Measurements from ENCODE around the gene TTLL11. TPM values are rescaled to one million over a fixed set of nuclear protein-coding genes. Genes with fewer than 3 reads are reported as not detected.

Gene TTLL11
- total RNA-seq, 1 donor from 2014 or later, result 0.75 TPM

DNA sequence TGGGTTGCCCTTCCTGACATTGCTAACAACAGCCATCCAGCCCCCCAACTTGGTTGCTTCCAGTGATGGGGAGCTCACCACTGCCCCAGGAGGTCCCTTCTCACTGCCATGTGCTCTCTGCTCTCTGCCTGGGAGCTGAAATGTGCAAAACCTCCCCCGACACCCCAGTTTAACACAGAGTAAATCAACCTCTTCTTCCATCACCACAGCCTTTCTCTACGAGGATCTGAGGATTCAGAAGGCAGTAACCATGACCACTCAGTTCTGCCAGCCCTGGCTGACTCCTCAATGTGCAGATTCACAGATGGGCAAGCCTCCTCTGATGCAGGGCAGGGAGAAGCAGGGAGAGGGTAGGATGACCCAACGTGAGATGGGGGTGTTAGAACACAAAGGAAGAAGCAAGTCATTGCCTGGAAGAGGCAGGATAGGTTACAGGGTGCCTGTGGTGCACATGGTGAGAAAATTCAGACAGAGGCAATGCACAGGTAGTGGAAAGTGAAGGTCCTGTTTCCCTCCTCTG lies 256.7 kb downstream of the TTLL11 start:
- Histone ChIP-seq H3K4me3 (no peak overlapping the region), H3K4me1 (no peaks in the 10 kb centered on the region), H3F3A (ENCODE audit: low read depth) (no peaks in the 10 kb centered on the region), H3K36me3 (no peaks in the 10 kb centered on the region), H2AFZ (replicated peaks) (no peak overlapping the region), H3K79me2 (ENCODE audit: low read depth) (no peaks in the 10 kb centered on the region), H3K9me3 (ENCODE audit: low read depth) (no peaks in the 10 kb centered on the region), H3K9ac (no peak overlapping the region), H3K27ac (no peak overlapping the region), H4K20me1 (ENCODE audit: low read depth) (no peaks in the 10 kb centered on the region), H3K27me3 (no peaks in the 10 kb centered on the region), H3K4me2 (no peak overlapping the region)
- H3K27ac Mint-ChIP-seq, result no peak overlapping the region
- H3K36me3 Mint-ChIP-seq, result no peaks in the 10 kb centered on the region
- no peak for DNase-seq (ENCODE audit: low spot score)
- H3K4me1 Mint-ChIP-seq, result no peaks in the 10 kb centered on the region
- TF ChIP-seq EZH2 (IDR thresholded peaks at IDR 0.05) (no peak), EZH2phosphoT487 (IDR thresholded peaks at IDR 0.05) (no peak)
- TF ChIP-seq, protein P1, sequence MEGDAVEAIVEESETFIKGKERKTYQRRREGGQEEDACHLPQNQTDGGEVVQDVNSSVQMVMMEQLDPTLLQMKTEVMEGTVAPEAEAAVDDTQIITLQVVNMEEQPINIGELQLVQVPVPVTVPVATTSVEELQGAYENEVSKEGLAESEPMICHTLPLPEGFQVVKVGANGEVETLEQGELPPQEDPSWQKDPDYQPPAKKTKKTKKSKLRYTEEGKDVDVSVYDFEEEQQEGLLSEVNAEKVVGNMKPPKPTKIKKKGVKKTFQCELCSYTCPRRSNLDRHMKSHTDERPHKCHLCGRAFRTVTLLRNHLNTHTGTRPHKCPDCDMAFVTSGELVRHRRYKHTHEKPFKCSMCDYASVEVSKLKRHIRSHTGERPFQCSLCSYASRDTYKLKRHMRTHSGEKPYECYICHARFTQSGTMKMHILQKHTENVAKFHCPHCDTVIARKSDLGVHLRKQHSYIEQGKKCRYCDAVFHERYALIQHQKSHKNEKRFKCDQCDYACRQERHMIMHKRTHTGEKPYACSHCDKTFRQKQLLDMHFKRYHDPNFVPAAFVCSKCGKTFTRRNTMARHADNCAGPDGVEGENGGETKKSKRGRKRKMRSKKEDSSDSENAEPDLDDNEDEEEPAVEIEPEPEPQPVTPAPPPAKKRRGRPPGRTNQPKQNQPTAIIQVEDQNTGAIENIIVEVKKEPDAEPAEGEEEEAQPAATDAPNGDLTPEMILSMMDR (IDR thresholded peaks at IDR 0.05), result no peak
- H3K4me3 Mint-ChIP-seq, result no peak overlapping the region
- H3K27me3 Mint-ChIP-seq (ENCODE audit: insufficient read depth, low read depth), result peaks cover 11% of the 10 kb centered on the region
- H3K9me3 Mint-ChIP-seq, result no peaks in the 10 kb centered on the region

DNA sequence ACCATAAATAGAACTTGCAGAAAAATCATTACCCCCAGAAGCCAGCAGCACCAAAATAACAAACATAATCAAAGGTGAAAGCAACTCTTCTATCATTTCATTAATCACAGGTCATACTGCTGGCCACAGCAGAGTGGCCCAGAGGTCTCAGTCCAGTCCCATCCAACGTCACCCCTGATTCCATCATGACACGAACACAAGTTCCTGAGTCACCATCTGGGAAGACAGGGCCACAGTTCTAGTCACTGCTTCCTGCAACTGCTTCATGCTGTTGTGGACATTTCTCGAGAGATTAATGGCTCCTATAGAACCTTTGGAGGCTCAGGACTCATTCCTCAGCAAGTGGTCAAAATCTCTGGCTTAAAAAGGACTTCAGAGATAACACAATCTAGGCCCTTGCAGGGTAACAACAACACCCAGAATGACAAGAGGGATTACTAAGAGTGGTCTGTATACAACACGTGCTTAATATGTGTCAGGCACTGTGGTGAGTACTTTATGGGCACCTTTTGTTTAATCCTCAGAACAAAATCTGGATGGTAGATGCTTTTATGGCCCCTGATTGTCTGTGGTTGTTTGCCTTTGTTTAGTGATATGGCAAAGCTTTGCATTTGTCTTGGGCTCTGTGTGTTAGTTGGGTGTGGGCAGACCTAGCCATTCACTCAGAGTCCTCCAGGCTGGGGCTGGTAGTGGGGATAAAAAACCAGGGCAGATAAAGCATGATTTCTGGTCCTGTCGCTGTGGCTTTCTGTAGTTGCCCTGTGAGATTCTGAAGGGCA lies 257.3 kb downstream of the TTLL11 start:
- H3K9me3 Mint-ChIP-seq, result no peaks in the 10 kb centered on the region
- TF ChIP-seq EZH2 (IDR thresholded peaks at IDR 0.05) (no peak), EZH2phosphoT487 (IDR thresholded peaks at IDR 0.05) (no peak)
- TF ChIP-seq, protein P1 (IDR thresholded peaks at IDR 0.05), result no peak
- Histone ChIP-seq H3K4me3 (no peak overlapping the region), H3K4me2 (no peak overlapping the region), H3K36me3 (no peaks in the 10 kb centered on the region), H3K27ac (no peak overlapping the region), H4K20me1 (ENCODE audit: low read depth) (no peaks in the 10 kb centered on the region), H3F3A (ENCODE audit: low read depth) (no peaks in the 10 kb centered on the region), H3K9me3 (ENCODE audit: low read depth) (no peaks in the 10 kb centered on the region), H3K27me3 (no peaks in the 10 kb centered on the region), H3K4me1 (no peaks in the 10 kb centered on the region), H3K9ac (no peak overlapping the region), H3K79me2 (ENCODE audit: low read depth) (no peaks in the 10 kb centered on the region), H2AFZ (replicated peaks) (no peak overlapping the region)
- H3K36me3 Mint-ChIP-seq, result no peaks in the 10 kb centered on the region
- H3K4me3 Mint-ChIP-seq, result no peak overlapping the region
- DNase-seq (ENCODE audit: low spot score), result no peak
- H3K4me1 Mint-ChIP-seq, result no peaks in the 10 kb centered on the region
- H3K27ac Mint-ChIP-seq, result peak overlapping the region; percentile 20
- H3K27me3 Mint-ChIP-seq (ENCODE audit: insufficient read depth, low read depth), result peaks cover 11% of the 10 kb centered on the region

- H3K36me3 ChIP-seq, result no peaks in the 10 kb centered on the region
- H3K4me2 ChIP-seq, result no peak overlapping the region
- H3K4me3 Mint-ChIP-seq, result no peak overlapping the region
- H3K4me3 ChIP-seq, result no peak overlapping the region
- H3K4me1 Mint-ChIP-seq, result no peaks in the 10 kb centered on the region
- no peak overlapping the region for H3K9ac ChIP-seq
- no peak overlapping the region for H3K27ac Mint-ChIP-seq
- H3K4me1 ChIP-seq, result no peaks in the 10 kb centered on the region
- H3K9me3 Mint-ChIP-seq, result no peaks in the 10 kb centered on the region
- no peak overlapping the region for H3K27ac ChIP-seq
- no peak overlapping the region for H2AFZ ChIP-seq (replicated peaks)
- no peaks in the 10 kb centered on the region for H3K36me3 Mint-ChIP-seq
- DNase-seq (ENCODE audit: low spot score), result no peak
- no peaks in the 10 kb centered on the region for H3K79me2 ChIP-seq (ENCODE audit: low read depth)
- H3K27me3 Mint-ChIP-seq (ENCODE audit: insufficient read depth, low read depth), result peaks cover 16% of the 10 kb centered on the region
- H4K20me1 ChIP-seq (ENCODE audit: low read depth), result no peaks in the 10 kb centered on the region
- H3K27me3 ChIP-seq, result no peaks in the 10 kb centered on the region
- TF ChIP-seq EZH2 (IDR thresholded peaks at IDR 0.05) (no peak), EZH2phosphoT487 (IDR thresholded peaks at IDR 0.05) (no peak)
- TF ChIP-seq, protein P1 (IDR thresholded peaks at IDR 0.05), result no peak
- H3K9me3 ChIP-seq (ENCODE audit: low read depth), result no peaks in the 10 kb centered on the region
- no peaks in the 10 kb centered on the region for H3F3A ChIP-seq (ENCODE audit: low read depth)
Observed at GRCh38 chr9:121833061-121833460, 260.0 kb downstream of the TTLL11 start.

Measured in neural progenitor cell (in vitro differentiated cells).